ENCODE data around the gene OR8S1. TPM values are rescaled to one million over a fixed set of nuclear protein-coding genes. Genes with fewer than 3 reads are reported as not detected.
"Not testable (repeated sequence)": the region's sequence is repeated elsewhere in the genome, so short reads cannot be mapped to it uniquely, and the experiment has no call there.

OR8S1 gene
- polyA plus RNA-seq, 4 donors: not detected

- DNase-seq (peak; percentile 44 to 47), FAIRE-seq (no peak)
- Histone ChIP-seq H3K4me1 (ENCODE audit: control insufficient read depth in 3 of 3, insufficient read depth in 2 of 3, low read depth in 1 of 3, low read length in 2 of 3) (no peaks in the 10 kb centered on the region), H3K27ac (ENCODE audit: low read depth in 1 of 3, low read length in 2 of 3) (no peak overlapping the region), H3K36me3 (ENCODE audit: control insufficient read depth in 3 of 3, insufficient read depth in 2 of 3, low read depth in 1 of 3, low read length in 3 of 3) (no peaks in the 10 kb centered on the region), H3K9me3 (ENCODE audit: control insufficient read depth in 2 of 2, insufficient read depth in 1 of 2, low read depth in 1 of 2, low read length in 1 of 2) (no peaks in the 10 kb centered on the region), H3K27me3 (ENCODE audit: control insufficient read depth in 3 of 3, insufficient read depth in 3 of 3, low read length in 3 of 3) (peaks cover 0 to 3% (median 3%) of the 10 kb centered on the region in 3 donors), H3K4me3 (ENCODE audit: low read depth in 1 of 3, low read length in 3 of 3) (no peak overlapping the region)
- WGBS, 3 donors: 51 to 62% (median 51%) methylated on average over 8 of the region's 8 CpGs
Measured at GRCh38 chr12:48542300-48542928, 17.0 kb downstream of the OR8S1 start.

DNA sequence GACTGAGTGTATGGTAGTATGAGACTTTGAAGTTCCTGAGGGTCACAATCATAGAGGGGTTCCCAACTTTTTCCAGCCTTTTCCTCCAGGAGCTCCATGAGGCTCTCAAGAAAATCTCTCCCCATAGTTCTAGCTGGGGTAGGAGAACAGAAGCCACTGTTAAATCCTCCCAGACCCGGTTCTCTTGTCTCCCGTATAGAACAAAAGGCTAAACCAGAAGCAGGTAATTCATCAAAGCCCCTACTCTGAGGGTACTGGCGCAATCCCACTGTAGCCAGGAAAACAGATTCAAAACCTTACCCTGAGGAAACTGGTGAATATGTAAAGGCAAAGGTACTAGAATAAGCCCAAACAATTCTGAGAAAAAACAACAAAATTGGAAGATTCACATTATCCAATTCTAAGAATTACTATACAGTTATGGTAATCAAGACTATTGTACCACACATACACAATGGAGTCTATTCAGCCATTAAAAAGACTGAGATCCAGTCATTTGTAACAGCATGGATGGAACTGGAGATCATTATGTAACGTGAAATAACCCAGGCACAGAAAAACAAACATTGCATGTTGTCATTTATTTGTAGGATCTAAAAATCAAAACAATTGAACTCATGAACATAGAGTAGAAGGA lies 20.5 kb downstream of the OR8S1 start:
- FAIRE-seq: no peak
- WGBS, 3 donors: 50 to 59% (median 52%) methylated on average over 4 of the region's 4 CpGs
- H3K9me3 ChIP-seq (ENCODE audit: control insufficient read depth in 2 of 2, insufficient read depth in 1 of 2, low read depth in 1 of 2, low read length in 1 of 2): no peaks in the 10 kb centered on the region

DNA sequence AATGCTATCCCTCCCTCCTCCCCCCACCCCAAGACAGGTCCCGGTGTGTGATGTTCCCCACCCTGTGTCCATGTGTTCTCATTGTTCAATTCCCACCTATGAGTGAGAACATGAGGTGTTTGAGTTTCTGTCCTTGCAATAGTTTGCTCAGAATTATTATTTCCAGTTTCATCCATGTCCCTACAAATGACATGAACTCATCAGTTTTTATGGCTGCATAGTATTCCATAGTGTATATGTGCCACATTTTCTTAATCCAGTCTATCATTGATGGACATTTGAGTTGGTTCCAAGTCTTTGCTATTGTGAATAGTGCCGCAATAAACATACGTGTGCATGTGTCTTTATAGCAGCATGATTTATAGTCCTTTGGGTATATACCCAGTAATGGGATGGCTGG lies 21.6 kb downstream of the OR8S1 start:
- H3K4me1 ChIP-seq (ENCODE audit: control insufficient read depth in 3 of 3, insufficient read depth in 2 of 3, low read depth in 1 of 3, low read length in 2 of 3); H3K36me3 ChIP-seq (ENCODE audit: control insufficient read depth in 3 of 3, insufficient read depth in 2 of 3, low read depth in 1 of 3, low read length in 3 of 3); H3K4me3 ChIP-seq (ENCODE audit: low read depth in 1 of 3, low read length in 3 of 3); H3K9me3 ChIP-seq (ENCODE audit: control insufficient read depth in 2 of 2, insufficient read depth in 1 of 2, low read depth in 1 of 2, low read length in 1 of 2); DNase-seq; H3K27me3 ChIP-seq (ENCODE audit: control insufficient read depth in 3 of 3, insufficient read depth in 3 of 3, low read length in 3 of 3); H3K27ac ChIP-seq (ENCODE audit: low read depth in 1 of 3, low read length in 2 of 3); FAIRE-seq: not testable (repeated sequence)
- 96 to 100% (median 100%) methylated on average over 1 to 2 of the region's 3 CpGs for WGBS, 3 donors

More for the DNA sequence above, 20.5 kb downstream of the OR8S1 start:
- DNase-seq: no peak
- H3K4me1 ChIP-seq (ENCODE audit: control insufficient read depth in 3 of 3, insufficient read depth in 2 of 3, low read depth in 1 of 3, low read length in 2 of 3): no peaks in the 10 kb centered on the region
- H3K27me3 ChIP-seq (ENCODE audit: control insufficient read depth in 3 of 3, insufficient read depth in 3 of 3, low read length in 3 of 3): peaks cover 0 to 3% (median 3%) of the 10 kb centered on the region in 3 donors
- no peaks in the 10 kb centered on the region for H3K36me3 ChIP-seq (ENCODE audit: control insufficient read depth in 3 of 3, insufficient read depth in 2 of 3, low read depth in 1 of 3, low read length in 3 of 3)
- H3K4me3 ChIP-seq (ENCODE audit: low read depth in 1 of 3, low read length in 3 of 3): no peak overlapping the region
- H3K27ac ChIP-seq (ENCODE audit: low read depth in 1 of 3, low read length in 2 of 3): no peak overlapping the region

DNA sequence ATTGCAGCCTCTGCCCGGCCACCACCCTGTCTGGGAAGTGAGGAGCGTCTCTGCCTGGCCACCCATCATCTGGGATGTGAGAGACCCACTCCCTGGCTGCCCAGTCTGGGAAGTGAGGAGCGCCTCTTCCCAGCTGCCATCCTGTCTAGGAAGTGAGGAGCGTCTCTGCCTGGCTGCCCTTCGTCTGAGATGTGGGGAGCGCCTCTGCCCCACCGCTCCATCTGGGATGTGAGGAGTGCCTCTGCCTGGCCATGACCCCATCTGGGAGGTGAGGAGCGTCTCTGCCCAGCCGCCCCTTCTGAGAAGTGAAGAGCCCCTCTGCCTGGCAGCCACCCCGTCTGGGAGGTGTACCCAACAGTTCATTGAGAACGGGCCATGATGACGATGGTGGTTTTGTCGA lies 26.2 kb downstream of the OR8S1 start:
- H3K36me3 ChIP-seq (ENCODE audit: control insufficient read depth in 3 of 3, insufficient read depth in 2 of 3, low read depth in 1 of 3, low read length in 3 of 3); H3K4me1 ChIP-seq (ENCODE audit: control insufficient read depth in 3 of 3, insufficient read depth in 2 of 3, low read depth in 1 of 3, low read length in 2 of 3); FAIRE-seq; H3K27ac ChIP-seq (ENCODE audit: low read depth in 1 of 3, low read length in 2 of 3); H3K27me3 ChIP-seq (ENCODE audit: control insufficient read depth in 3 of 3, insufficient read depth in 3 of 3, low read length in 3 of 3); H3K4me3 ChIP-seq (ENCODE audit: low read depth in 1 of 3, low read length in 3 of 3); H3K9me3 ChIP-seq (ENCODE audit: control insufficient read depth in 2 of 2, insufficient read depth in 1 of 2, low read depth in 1 of 2, low read length in 1 of 2); DNase-seq: not testable (repeated sequence)
- 86 to 93% (median 87%) methylated on average over 12 to 13 of the region's 13 CpGs for WGBS, 3 donors

DNA sequence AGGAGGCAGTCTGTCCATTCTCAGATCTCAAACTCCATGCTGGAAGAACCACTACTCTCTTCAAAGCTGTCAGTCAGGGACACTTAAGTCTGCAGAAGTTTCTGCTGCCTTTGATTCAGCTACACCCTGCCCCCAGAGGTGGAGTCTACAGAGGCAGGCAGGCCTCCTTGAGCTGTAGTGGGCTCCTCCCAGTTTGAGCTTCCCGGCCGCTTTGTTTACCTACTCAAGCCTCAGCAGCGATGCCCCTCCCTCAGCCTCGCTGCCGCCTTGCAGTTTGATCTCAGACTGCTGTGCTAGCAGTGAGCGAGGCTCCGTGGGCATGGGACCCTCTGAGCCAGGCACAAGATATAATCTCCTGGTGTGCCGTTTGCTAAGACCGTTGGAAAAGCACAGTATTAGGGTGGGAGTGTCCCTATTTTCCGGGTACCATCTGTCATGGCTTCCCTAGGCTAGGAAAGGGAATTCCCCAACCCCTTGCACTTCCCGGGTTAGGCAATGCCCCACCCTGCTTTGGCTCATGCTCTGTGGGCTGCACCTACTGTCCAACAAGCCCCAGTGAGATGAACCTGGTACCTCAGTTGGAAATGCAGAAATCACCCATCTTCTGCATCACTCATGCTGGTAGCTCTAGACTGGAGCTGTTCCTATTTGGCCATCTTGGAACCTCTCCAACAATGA lies 28.4 kb downstream of the OR8S1 start:
- WGBS, 3 donors: 22 to 54% (median 50%) methylated on average over 11 of the region's 11 CpGs
- not testable (repeated sequence) for H3K4me1 ChIP-seq (ENCODE audit: control insufficient read depth in 3 of 3, insufficient read depth in 2 of 3, low read depth in 1 of 3, low read length in 2 of 3); H3K4me3 ChIP-seq (ENCODE audit: low read depth in 1 of 3, low read length in 3 of 3); H3K27me3 ChIP-seq (ENCODE audit: control insufficient read depth in 3 of 3, insufficient read depth in 3 of 3, low read length in 3 of 3); FAIRE-seq; H3K36me3 ChIP-seq (ENCODE audit: control insufficient read depth in 3 of 3, insufficient read depth in 2 of 3, low read depth in 1 of 3, low read length in 3 of 3); H3K27ac ChIP-seq (ENCODE audit: low read depth in 1 of 3, low read length in 2 of 3); H3K9me3 ChIP-seq (ENCODE audit: control insufficient read depth in 2 of 2, insufficient read depth in 1 of 2, low read depth in 1 of 2, low read length in 1 of 2); DNase-seq

DNA sequence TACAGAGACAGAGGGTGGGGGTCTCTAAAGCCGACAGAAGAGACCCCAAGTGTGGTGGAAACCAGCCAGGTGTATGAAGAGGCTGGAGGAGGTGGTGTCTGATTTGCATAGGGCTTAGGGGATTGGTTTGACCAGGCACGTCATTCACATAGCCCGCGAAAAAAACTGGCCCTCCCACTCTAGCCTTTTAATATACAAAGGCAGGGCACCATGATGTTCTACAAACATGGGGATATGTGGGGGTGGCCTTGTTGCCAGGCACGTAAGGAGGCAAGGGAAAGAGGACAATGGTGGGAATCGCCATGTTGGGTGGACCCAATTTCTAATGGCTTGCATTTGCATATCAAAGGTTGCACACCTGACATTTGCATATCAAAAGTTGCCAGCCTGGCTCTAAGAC lies 31.2 kb downstream of the OR8S1 start:
- WGBS, 3 donors: 70 to 72% (median 72%) methylated on average over 6 of the region's 6 CpGs
- Histone ChIP-seq H3K9me3 (ENCODE audit: control insufficient read depth in 2 of 2, insufficient read depth in 1 of 2, low read depth in 1 of 2, low read length in 1 of 2) (no peaks in the 10 kb centered on the region), H3K4me1 (ENCODE audit: control insufficient read depth in 3 of 3, insufficient read depth in 2 of 3, low read depth in 1 of 3, low read length in 2 of 3) (no peaks in the 10 kb centered on the region), H3K36me3 (ENCODE audit: control insufficient read depth in 3 of 3, insufficient read depth in 2 of 3, low read depth in 1 of 3, low read length in 3 of 3) (no peaks in the 10 kb centered on the region), H3K27me3 (ENCODE audit: control insufficient read depth in 3 of 3, insufficient read depth in 3 of 3, low read length in 3 of 3) (no peaks in the 10 kb centered on the region), H3K4me3 (ENCODE audit: low read depth in 1 of 3, low read length in 3 of 3) (no peak overlapping the region), H3K27ac (ENCODE audit: low read depth in 1 of 3, low read length in 2 of 3) (no peak overlapping the region)
- DNase-seq (no peak), FAIRE-seq (no peak)

GRCh38 chr12:48557919-48558318 lies 32.5 kb downstream of the OR8S1 start:
- H3K4me1 ChIP-seq (ENCODE audit: control insufficient read depth in 3 of 3, insufficient read depth in 2 of 3, low read depth in 1 of 3, low read length in 2 of 3): no peaks in the 10 kb centered on the region
- no peaks in the 10 kb centered on the region for H3K36me3 ChIP-seq (ENCODE audit: control insufficient read depth in 3 of 3, insufficient read depth in 2 of 3, low read depth in 1 of 3, low read length in 3 of 3)
- DNase-seq: no peak
- no peak overlapping the region for H3K4me3 ChIP-seq (ENCODE audit: low read depth in 1 of 3, low read length in 3 of 3)
- no peak for FAIRE-seq
- H3K27ac ChIP-seq (ENCODE audit: low read depth in 1 of 3, low read length in 2 of 3): no peak overlapping the region
- WGBS, 3 donors: 85 to 91% (median 90%) methylated on average over 4 of the region's 4 CpGs
- peaks cover 0 to 3% (median 0%) of the 10 kb centered on the region in 3 donors for H3K27me3 ChIP-seq (ENCODE audit: control insufficient read depth in 3 of 3, insufficient read depth in 3 of 3, low read length in 3 of 3)
- no peaks in the 10 kb centered on the region for H3K9me3 ChIP-seq (ENCODE audit: control insufficient read depth in 2 of 2, insufficient read depth in 1 of 2, low read depth in 1 of 2, low read length in 1 of 2)

DNA sequence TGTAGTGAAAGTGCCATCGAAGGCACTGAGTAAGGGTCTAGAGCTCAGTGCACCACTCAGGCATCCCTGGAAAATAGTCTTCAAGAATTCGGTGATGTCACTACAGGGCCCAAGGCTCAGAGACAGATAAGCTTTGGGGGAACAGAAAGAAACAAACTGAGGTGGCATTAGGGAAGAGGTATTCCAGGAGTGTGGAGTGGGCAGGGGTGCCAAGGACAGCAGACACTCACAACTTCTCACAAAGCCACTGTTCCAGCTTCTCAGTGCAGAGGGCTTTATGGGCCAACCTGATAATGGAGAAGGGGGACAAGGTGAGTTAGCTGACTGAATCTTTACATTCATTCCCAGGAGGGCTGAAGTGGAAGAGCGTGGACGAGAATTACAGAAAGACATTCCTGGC lies 42.3 kb downstream of the OR8S1 start:
- 84 to 88% (median 86%) methylated on average over 4 of the region's 4 CpGs for WGBS, 3 donors
- FAIRE-seq (no peak), DNase-seq (no peak)
- H3K4me1 ChIP-seq (ENCODE audit: control insufficient read depth in 3 of 3, insufficient read depth in 2 of 3, low read depth in 1 of 3, low read length in 2 of 3): no peaks in the 10 kb centered on the region
- H3K9me3 ChIP-seq (ENCODE audit: control insufficient read depth in 2 of 2, insufficient read depth in 1 of 2, low read depth in 1 of 2, low read length in 1 of 2): no peaks in the 10 kb centered on the region
- H3K4me3 ChIP-seq (ENCODE audit: low read depth in 1 of 3, low read length in 3 of 3): no peak overlapping the region
- no peak overlapping the region for H3K27ac ChIP-seq (ENCODE audit: low read depth in 1 of 3, low read length in 2 of 3)
- H3K27me3 ChIP-seq (ENCODE audit: control insufficient read depth in 3 of 3, insufficient read depth in 3 of 3, low read length in 3 of 3): peaks cover 0 to 2% (median under 1%) of the 10 kb centered on the region in 3 donors
- H3K36me3 ChIP-seq (ENCODE audit: control insufficient read depth in 3 of 3, insufficient read depth in 2 of 3, low read depth in 1 of 3, low read length in 3 of 3): no peaks in the 10 kb centered on the region

Measured in small intestine (tissue), 7 donors.